OCI-LY7 (cell line): Measurements from ENCODE around the gene WEE2. TPM values are rescaled to one million over a fixed set of nuclear protein-coding genes. Genes with fewer than 3 reads are reported as not detected.

Experiments used
- BruUV-seq: library from RNA; stranded (reverse); fragments of 400-500 nt; replicated peaks from 2 replicates; lab custom pipeline; 2021; lab: Mats Ljungman, UMichigan
- CTCF ChIA-PET: fragments of 300-600 bp; sonication (Branson Sonifier 250); formaldehyde crosslinking; loops from one replicate; lab custom pipeline; 2022; ENCODE audit warnings: antibody characterized with exemption; ENCODE audit not compliant: unreplicated experiment; lab: Charles Lee
- POLR2A ChIA-PET: fragments of 300-600 bp; sonication (Branson Sonifier 250); formaldehyde crosslinking; loops from one replicate; lab custom pipeline; 2022; ENCODE audit warnings: antibody characterized with exemption; lab: Charles Lee
- DNase-seq: peaks from one replicate; pipeline ENCODE4 v3.0.0-alpha.2; 2015; ENCODE audit warnings: low spot score
- H2AFZ ChIP-seq: fragments of 200-600 bp; sonication (generic), shearing (Covaris generic); 2 replicates; pipeline ENCODE4 v1.6.1; 2014; ENCODE audit warnings: mild to moderate bottlenecking, antibody characterized with exemption, low read length, moderate library complexity
- H3K27ac ChIP-seq: fragments of 200-600 bp; sonication (generic); 2 replicates; pipeline ENCODE4 v1.5.1; 2014; ENCODE audit warnings: mixed run types, low read depth, mild to moderate bottlenecking, moderate library complexity, low read length, inconsistent platforms; ENCODE audit not compliant: poor library complexity, severe bottlenecking
- H3K36me3 ChIP-seq: fragments of 200-600 bp; sonication (generic); 2 replicates; pipeline ENCODE4 v1.6.1; 2014; ENCODE audit warnings: mild to moderate bottlenecking, antibody characterized with exemption, low read length, moderate library complexity, mixed read lengths; ENCODE audit not compliant: insufficient read depth
- H3K4me1 ChIP-seq: fragments of 200-600 bp; sonication (generic); 2 replicates; pipeline ENCODE4 v1.5.1; 2014; ENCODE audit warnings: mild to moderate bottlenecking, low read length; ENCODE audit not compliant: insufficient read depth, poor library complexity, severe bottlenecking
- H3K4me2 ChIP-seq: fragments of 200-600 bp; sonication (generic); 2 replicates; pipeline ENCODE4 v1.6.1; 2014; ENCODE audit warnings: mild to moderate bottlenecking, low read length
- H3K4me3 ChIP-seq: fragments of 200-600 bp; sonication (generic); 2 replicates; pipeline ENCODE4 v1.5.1; 2014; ENCODE audit warnings: mild to moderate bottlenecking, low read depth, low read length; ENCODE audit not compliant: poor library complexity, severe bottlenecking
- H3K79me2 ChIP-seq: fragments of 200-600 bp; sonication (generic); 2 replicates; pipeline ENCODE4 v1.6.1; 2016; ENCODE audit warnings: low read depth, mild to moderate bottlenecking, low read length, moderate library complexity, mixed read lengths; ENCODE audit not compliant: insufficient read depth
- H3K9me2 ChIP-seq: fragments of 200-600 bp; sonication (generic); 2 replicates; pipeline ENCODE4 v1.6.1; 2016; ENCODE audit warnings: mild to moderate bottlenecking, low read length, mixed read lengths; ENCODE audit not compliant: insufficient read depth
- H3K9me3 ChIP-seq: fragments of 200-600 bp; sonication (generic); 2 replicates; pipeline ENCODE4 v1.6.1; 2014; ENCODE audit warnings: mild to moderate bottlenecking, mixed run types, low read length, mixed read lengths
- H4K20me1 ChIP-seq: fragments of 200-600 bp; sonication (generic); 2 replicates; pipeline ENCODE4 v1.6.1; 2014; ENCODE audit warnings: mild to moderate bottlenecking, antibody characterized with exemption, low read length, moderate library complexity, mixed read lengths; ENCODE audit not compliant: insufficient read depth
- CTCF ChIP-seq: fragments of 200-600 bp; sonication (generic); conservative IDR thresholded peaks from 2 replicates; pipeline ENCODE4 v1.5.1; 2014; ENCODE audit warnings: mild to moderate bottlenecking, antibody characterized with exemption, low read length, moderate library complexity, mixed read lengths
- EZH2phosphoT487 ChIP-seq: fragments of 200-600 bp; sonication (generic); IDR thresholded peaks from 2 replicates; pipeline ENCODE4 v1.6.1; 2018; ENCODE audit warnings: low read depth, borderline replicate concordance, mild to moderate bottlenecking, mixed run types, antibody characterized with exemption, low read length, moderate library complexity, mixed read lengths
- intact Hi-C: fragments of 100-400 bp; cut with micrococcal nuclease; formaldehyde crosslinking; loops from one replicate; pipeline ENCODE4 v1.10.0; 2022; ENCODE audit not compliant: unreplicated experiment
- total RNA-seq, 2 experiments: library from RNA; depleted of rRNA in 1 of 2; stranded (reverse); fragments of >200 nt in 1 of 2; shearing (Covaris generic) in 1 of 2; gene quantifications; 2 replicates each; pipeline ENCODE4 v1.2.3, GENCODE V29; 2014 to 2022

The WEE2 gene
- total RNA-seq, 2 experiments from 2014 or later: not detected

- no peaks in the 10 kb centered on the region for H3K9me3 ChIP-seq
- CTCF ChIA-PET: no interaction called here
- no peaks in the 10 kb centered on the region for H4K20me1 ChIP-seq
These were observed 2.1 kb downstream of the WEE2 start for GRCh38 chr7:141710301-141710700.

GRCh38 chr7:141712603-141713255, 4.6 kb downstream of the WEE2 start:
- no peak overlapping the region for H3K27ac ChIP-seq
- intact Hi-C loops: no loop called here
- TF ChIP-seq CTCF (no peak), EZH2phosphoT487 (no peak)
- H3K9me2 ChIP-seq: no peaks in the 10 kb centered on the region; the same call in 1 of the 2 replicates
- DNase-seq: no peak
- no TSS peak for BruUV-seq
- no peaks in the 10 kb centered on the region for H3K4me1 ChIP-seq
- no peaks in the 10 kb centered on the region for H3K79me2 ChIP-seq
- no peak overlapping the region for H3K4me2 ChIP-seq
- no peak overlapping the region for H2AFZ ChIP-seq
- H3K9me3 ChIP-seq: no peaks in the 10 kb centered on the region
- ChIA-PET CTCF (no interaction called here), POLR2A (no interaction called here)
- no peaks in the 10 kb centered on the region for H4K20me1 ChIP-seq
- H3K4me3 ChIP-seq: no peak overlapping the region
- no peaks in the 10 kb centered on the region for H3K36me3 ChIP-seq

More at GRCh38 chr7:141710301-141710700, 2.1 kb downstream of the WEE2 start:
- Histone ChIP-seq H3K9me2 (no peaks in the 10 kb centered on the region), H3K27ac (no peak overlapping the region), H3K4me1 (no peaks in the 10 kb centered on the region), H2AFZ (no peak overlapping the region), H3K79me2 (no peaks in the 10 kb centered on the region), H3K4me2 (no peak overlapping the region), H3K4me3 (no peak overlapping the region), H3K36me3 (no peaks in the 10 kb centered on the region)
- intact Hi-C loops: no loop called here
- BruUV-seq: no TSS peak
- no peak for DNase-seq
- TF ChIP-seq CTCF (0 out of 2 replicates have a peak, but pooled peaks have one; percentile 24), EZH2phosphoT487 (no peak)
- POLR2A ChIA-PET: interaction anchor here (0.5 kb wide), 1 partner anchor 1037 kb away, joined by 4 read pairs; no protein-coding TSS in a partner anchor

GRCh38 chr7:141713890-141714289, 5.7 kb downstream of the WEE2 start:
- no peak for TF ChIP-seq EZH2phosphoT487
- no peak for TF ChIP-seq CTCF
- Histone ChIP-seq H3K4me2 (no peak overlapping the region), H4K20me1 (no peaks in the 10 kb centered on the region), H3K36me3 (no peaks in the 10 kb centered on the region), H3K27ac (no peak overlapping the region), H3K4me3 (no peak overlapping the region), H3K4me1 (no peaks in the 10 kb centered on the region), H3K79me2 (no peaks in the 10 kb centered on the region), H3K9me3 (no peaks in the 10 kb centered on the region), H2AFZ (no peak overlapping the region), H3K9me2 (no peaks in the 10 kb centered on the region; the same call in 1 of the 2 replicates)
- DNase-seq: no peak
- no TSS peak for BruUV-seq
- CTCF ChIA-PET: interaction anchor here (1.7 kb wide), 1 partner anchor 11 kb away, joined by 9 read pairs; no protein-coding TSS in a partner anchor
- POLR2A ChIA-PET: interaction anchor here (0.5 to 0.7 kb wide), 2 partner anchors 26 to 276 kb away, joined by 3 read pairs; no protein-coding TSS in a partner anchor
- intact Hi-C loops: no loop called here
